Measurements from ENCODE around the gene CHSY3. TPM values are rescaled to one million over a fixed set of nuclear protein-coding genes. Genes with fewer than 3 reads are reported as not detected.

CHSY3 gene
- total RNA-seq, 2 donors from 2014 or later = 1.2 to 2.0 TPM

DNA sequence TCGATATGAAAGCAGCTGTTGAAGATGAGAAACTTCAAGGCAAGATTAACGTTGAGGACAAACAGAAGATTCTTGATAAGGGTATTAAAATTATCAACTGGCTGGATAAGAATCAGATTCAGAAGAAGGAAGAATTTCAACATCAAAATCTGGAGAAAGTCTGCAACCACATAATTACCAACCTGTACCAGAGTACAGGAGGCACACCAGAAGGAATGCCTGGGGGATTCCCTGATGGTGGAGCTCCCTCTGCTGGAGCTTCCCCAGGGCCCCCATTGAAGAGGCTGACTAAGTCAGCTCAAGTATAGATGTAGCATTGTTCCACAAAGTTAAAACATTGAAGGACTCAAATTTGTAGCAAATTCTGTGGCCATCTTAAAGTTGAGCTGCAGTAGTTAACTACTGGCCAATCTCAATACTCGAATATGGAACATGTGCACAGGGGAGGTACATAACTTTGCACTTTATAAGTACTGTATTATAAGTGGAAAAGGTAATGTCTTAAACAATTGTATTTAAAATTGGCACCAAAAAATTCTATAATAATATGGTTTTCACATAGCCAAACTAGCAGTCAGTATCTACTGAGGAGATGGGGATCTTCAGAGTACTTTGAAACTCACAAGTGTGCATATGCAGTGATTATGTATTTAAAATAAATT is 237.5 kb downstream of the CHSY3 start:
- Histone ChIP-seq H3K9ac (ENCODE audit: extremely low read depth, low read length, poor library complexity, severe bottlenecking) (no peak overlapping the region), H3K4me3 (ENCODE audit: low read length) (no peak overlapping the region), H3K36me3 (ENCODE audit: control insufficient read depth, insufficient read depth, low read length) (no peaks in the 10 kb centered on the region), H3K27me3 (ENCODE audit: control insufficient read depth, insufficient read depth, low read length, poor library complexity, severe bottlenecking) (no peaks in the 10 kb centered on the region), H3K9me3 (ENCODE audit: control insufficient read depth, low read length) (no peaks in the 10 kb centered on the region), H3K4me1 (ENCODE audit: control insufficient read depth, insufficient read depth, low read length) (no peaks in the 10 kb centered on the region), H3K27ac (ENCODE audit: low read depth, low read length) (no peak overlapping the region)
- H3K9me3 Mint-ChIP-seq = no peaks in the 10 kb centered on the region
- 75 to 93% methylated on average over 2 to 3 of the region's 3 CpGs for WGBS, 2 experiments (ENCODE audit: insufficient coverage in 1 of 2, insufficient read length in 1 of 2)
- DNase-seq = peak; percentile 85
- H3K27me3 Mint-ChIP-seq (ENCODE audit: insufficient read depth) = no peaks in the 10 kb centered on the region
- H3K4me1 Mint-ChIP-seq = no peaks in the 10 kb centered on the region
- TF ChIP-seq, protein P1, sequence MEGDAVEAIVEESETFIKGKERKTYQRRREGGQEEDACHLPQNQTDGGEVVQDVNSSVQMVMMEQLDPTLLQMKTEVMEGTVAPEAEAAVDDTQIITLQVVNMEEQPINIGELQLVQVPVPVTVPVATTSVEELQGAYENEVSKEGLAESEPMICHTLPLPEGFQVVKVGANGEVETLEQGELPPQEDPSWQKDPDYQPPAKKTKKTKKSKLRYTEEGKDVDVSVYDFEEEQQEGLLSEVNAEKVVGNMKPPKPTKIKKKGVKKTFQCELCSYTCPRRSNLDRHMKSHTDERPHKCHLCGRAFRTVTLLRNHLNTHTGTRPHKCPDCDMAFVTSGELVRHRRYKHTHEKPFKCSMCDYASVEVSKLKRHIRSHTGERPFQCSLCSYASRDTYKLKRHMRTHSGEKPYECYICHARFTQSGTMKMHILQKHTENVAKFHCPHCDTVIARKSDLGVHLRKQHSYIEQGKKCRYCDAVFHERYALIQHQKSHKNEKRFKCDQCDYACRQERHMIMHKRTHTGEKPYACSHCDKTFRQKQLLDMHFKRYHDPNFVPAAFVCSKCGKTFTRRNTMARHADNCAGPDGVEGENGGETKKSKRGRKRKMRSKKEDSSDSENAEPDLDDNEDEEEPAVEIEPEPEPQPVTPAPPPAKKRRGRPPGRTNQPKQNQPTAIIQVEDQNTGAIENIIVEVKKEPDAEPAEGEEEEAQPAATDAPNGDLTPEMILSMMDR (conservative IDR thresholded peaks at IDR 0.05) = peak; percentile 93
- H3K4me3 Mint-ChIP-seq = no peak overlapping the region
- no peaks in the 10 kb centered on the region for H3K36me3 Mint-ChIP-seq (ENCODE audit: low read depth)
- H3K27ac Mint-ChIP-seq = no peak overlapping the region

DNA sequence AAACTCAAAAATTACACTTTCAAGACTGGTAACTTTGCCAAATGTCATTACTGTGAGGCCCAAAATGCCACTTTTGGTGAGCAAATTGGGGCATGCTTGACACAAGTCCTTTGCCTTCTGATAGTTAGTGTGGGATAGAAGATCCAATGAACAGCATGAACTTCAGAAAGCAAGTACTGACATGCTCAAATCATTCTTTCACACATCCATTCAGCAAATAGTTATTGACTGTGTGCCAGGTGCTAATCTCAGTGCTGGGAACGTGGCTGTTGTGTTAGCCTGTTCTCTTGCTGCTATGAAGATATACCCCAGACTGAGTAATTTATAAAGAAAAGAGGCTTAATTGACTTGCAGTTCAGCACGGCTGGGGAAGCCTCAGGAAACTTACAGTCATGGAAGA is 247.0 kb downstream of the CHSY3 start:
- H3K36me3 Mint-ChIP-seq (ENCODE audit: low read depth) = no peaks in the 10 kb centered on the region
- no peaks in the 10 kb centered on the region for H3K36me3 ChIP-seq (ENCODE audit: control insufficient read depth, insufficient read depth, low read length)
- no peaks in the 10 kb centered on the region for H3K27me3 ChIP-seq (ENCODE audit: control insufficient read depth, insufficient read depth, low read length, poor library complexity, severe bottlenecking)
- H3K4me1 Mint-ChIP-seq = peaks cover 15% of the 10 kb centered on the region
- H3K4me3 Mint-ChIP-seq = no peak overlapping the region
- no peak overlapping the region for H3K9ac ChIP-seq (ENCODE audit: extremely low read depth, low read length, poor library complexity, severe bottlenecking)
- DNase-seq = no peak
- TF ChIP-seq, protein P1 (conservative IDR thresholded peaks at IDR 0.05) = no peak
- H3K4me1 ChIP-seq (ENCODE audit: control insufficient read depth, insufficient read depth, low read length) = no peaks in the 10 kb centered on the region
- no peaks in the 10 kb centered on the region for H3K27me3 Mint-ChIP-seq (ENCODE audit: insufficient read depth)
- H3K9me3 Mint-ChIP-seq = peaks cover 2% of the 10 kb centered on the region
- no peak overlapping the region for H3K27ac ChIP-seq (ENCODE audit: low read depth, low read length)
- WGBS, 2 experiments (ENCODE audit: insufficient coverage in 1 of 2, insufficient read length in 1 of 2) = 75 to 81% methylated on average over 2 of the region's 2 CpGs
- H3K27ac Mint-ChIP-seq = no peak overlapping the region
- no peaks in the 10 kb centered on the region for H3K9me3 ChIP-seq (ENCODE audit: control insufficient read depth, low read length)
- no peak overlapping the region for H3K4me3 ChIP-seq (ENCODE audit: low read length)

DNA sequence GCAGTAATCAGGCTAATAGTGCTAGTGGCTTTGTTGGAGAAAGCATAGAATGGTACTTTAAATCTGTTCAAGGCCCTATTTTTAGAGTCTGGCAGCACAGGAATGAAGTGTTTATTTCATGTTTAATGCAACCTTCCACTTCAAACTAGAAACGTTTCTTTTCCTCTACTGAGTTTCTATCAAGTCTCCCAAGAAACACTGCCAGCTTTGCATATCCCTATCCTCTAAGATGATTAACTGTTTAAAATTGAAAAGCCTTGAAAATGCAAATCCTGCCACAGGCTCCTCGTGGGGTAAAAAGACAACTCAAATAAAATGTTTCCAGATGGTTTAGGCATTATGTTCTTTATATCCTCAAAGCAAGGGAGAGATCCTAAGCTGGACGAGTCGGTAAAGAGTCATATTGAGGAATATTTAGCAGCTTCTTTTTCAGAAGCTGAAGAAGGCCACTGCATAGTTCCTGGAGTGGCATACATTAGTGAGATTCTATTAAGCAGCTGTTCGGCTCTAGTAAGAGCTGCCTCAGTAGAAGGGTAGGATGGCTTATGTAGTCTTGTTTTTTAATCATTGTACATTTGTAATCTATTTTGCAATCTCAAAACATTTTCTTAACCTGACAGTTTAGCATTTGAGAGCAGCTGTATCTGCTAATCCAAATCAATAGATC is 251.2 kb downstream of the CHSY3 start:
- Mint-ChIP-seq H3K27me3 (ENCODE audit: insufficient read depth) (no peaks in the 10 kb centered on the region), H3K36me3 (ENCODE audit: low read depth) (no peaks in the 10 kb centered on the region), H3K4me1 (peaks cover 23% of the 10 kb centered on the region), H3K4me3 (no peak overlapping the region), H3K9me3 (no peaks in the 10 kb centered on the region), H3K27ac (no peak overlapping the region)
- Histone ChIP-seq H3K9ac (ENCODE audit: extremely low read depth, low read length, poor library complexity, severe bottlenecking) (no peak overlapping the region), H3K27ac (ENCODE audit: low read depth, low read length) (no peak overlapping the region), H3K4me1 (ENCODE audit: control insufficient read depth, insufficient read depth, low read length) (no peaks in the 10 kb centered on the region), H3K4me3 (ENCODE audit: low read length) (no peak overlapping the region), H3K27me3 (ENCODE audit: control insufficient read depth, insufficient read depth, low read length, poor library complexity, severe bottlenecking) (no peaks in the 10 kb centered on the region), H3K36me3 (ENCODE audit: control insufficient read depth, insufficient read depth, low read length) (no peaks in the 10 kb centered on the region), H3K9me3 (ENCODE audit: control insufficient read depth, low read length) (no peaks in the 10 kb centered on the region)
- TF ChIP-seq, protein P1 (conservative IDR thresholded peaks at IDR 0.05) = no peak
- 61 to 68% methylated on average over 3 to 5 of the region's 5 CpGs for WGBS, 2 experiments (ENCODE audit: insufficient coverage in 1 of 2, insufficient read length in 1 of 2)
- no peak for DNase-seq

Measured in endodermal cell (in vitro differentiated cells).